ENCODE data around the gene TOR4A. TPM values are rescaled to one million over a fixed set of nuclear protein-coding genes. Genes with fewer than 3 reads are reported as not detected.

Gene TOR4A
- total and polyA plus RNA-seq, 2 donors from 2014 or later, result 4.9 to 23.8 TPM

- TF ChIP-seq CTCF (IDR thresholded peaks at IDR 0.05; ENCODE audit: borderline replicate concordance, extremely low read depth, insufficient read depth), result no peak
- Histone ChIP-seq H3K4me1 (ENCODE audit: control insufficient read depth in 2 of 3, insufficient read depth in 2 of 3, low read depth in 1 of 3, low read length in 3 of 3) (no peaks in the 10 kb centered on the region), H3K9me3 (ENCODE audit: control insufficient read depth in 2 of 3, insufficient read depth in 1 of 3, low read length in 3 of 3) (peaks cover 0 to 5% (median 3%) of the 10 kb centered on the region in 3 donors), H3K4me3 (ENCODE audit: low read length in 3 of 3) (no peak overlapping the region), H3K9ac (ENCODE audit: low read length in 3 of 3) (no peak overlapping the region), H3K36me3 (ENCODE audit: control insufficient read depth in 2 of 3, insufficient read depth in 3 of 3, low read length in 3 of 3) (peaks cover 0 to 3% (median 0%) of the 10 kb centered on the region in 3 donors), H3K27ac (ENCODE audit: low read depth in 2 of 2, low read length in 2 of 2) (no peak overlapping the region), H3K27me3 (ENCODE audit: control insufficient read depth, insufficient read depth, low read length) (peaks cover 2% of the 10 kb centered on the region)
- FAIRE-seq (no peak), DNase-seq (no peak)
- intact Hi-C loops (cut with DNase I), result no loop called here
These were observed 54.4 kb downstream of the TOR4A start for GRCh38 chr9:137331929-137332328.

Other genes starting within 250 kb of the TOR4A start
- gene ABCA2, start 249.5 kb upstream of the TOR4A start, total RNA-seq, result 72.1 TPM
- 39.2 TPM for gene ABCA2, start 249.5 kb upstream of the TOR4A start, polyA plus RNA-seq (ENCODE audit: insufficient read depth, low read depth, low replicate concordance)
- 0.60 TPM for gene FUT7, start 245.6 kb upstream of the TOR4A start, total RNA-seq
- not detected for gene FUT7, start 245.6 kb upstream of the TOR4A start, polyA plus RNA-seq (ENCODE audit: insufficient read depth, low read depth, low replicate concordance)
- 189 TPM for gene NPDC1, start 231.5 kb upstream of the TOR4A start, total RNA-seq
- 80.2 TPM for gene NPDC1, start 231.5 kb upstream of the TOR4A start, polyA plus RNA-seq (ENCODE audit: insufficient read depth, low read depth, low replicate concordance)
- gene ENTPD2, start 223.7 kb upstream of the TOR4A start, total RNA-seq, result 9.3 TPM
- 5.5 TPM for gene ENTPD2, start 223.7 kb upstream of the TOR4A start, polyA plus RNA-seq (ENCODE audit: insufficient read depth, low read depth, low replicate concordance)
- gene SAPCD2, start 207.2 kb upstream of the TOR4A start, total RNA-seq, result 2.3 TPM
- gene SAPCD2, start 207.2 kb upstream of the TOR4A start, polyA plus RNA-seq (ENCODE audit: insufficient read depth, low read depth, low replicate concordance), result 1.7 TPM
- gene UAP1L1, start 200.2 kb upstream of the TOR4A start, total RNA-seq, result 12.7 TPM
- gene UAP1L1, start 200.2 kb upstream of the TOR4A start, polyA plus RNA-seq (ENCODE audit: insufficient read depth, low read depth, low replicate concordance), result 14.4 TPM
- gene MAN1B1, start 190.7 kb upstream of the TOR4A start, total RNA-seq, result 63.2 TPM
- 57.3 TPM for gene MAN1B1, start 190.7 kb upstream of the TOR4A start, polyA plus RNA-seq (ENCODE audit: insufficient read depth, low read depth, low replicate concordance)
- gene DPP7, start 163.0 kb upstream of the TOR4A start, total RNA-seq, result 164 TPM
- gene DPP7, start 163.0 kb upstream of the TOR4A start, polyA plus RNA-seq (ENCODE audit: insufficient read depth, low read depth, low replicate concordance), result 205 TPM
- 0.47 TPM for gene GRIN1, start 138.6 kb upstream of the TOR4A start, total RNA-seq
- not detected for gene GRIN1, start 138.6 kb upstream of the TOR4A start, polyA plus RNA-seq (ENCODE audit: insufficient read depth, low read depth, low replicate concordance)
- 0.25 TPM for gene LRRC26, start 107.7 kb upstream of the TOR4A start, total RNA-seq
- gene LRRC26, start 107.7 kb upstream of the TOR4A start, polyA plus RNA-seq (ENCODE audit: insufficient read depth, low read depth, low replicate concordance), result not detected
- gene TMEM210, start 105.7 kb upstream of the TOR4A start, total RNA-seq, result not detected
- gene TMEM210, start 105.7 kb upstream of the TOR4A start, polyA plus RNA-seq (ENCODE audit: insufficient read depth, low read depth, low replicate concordance), result not detected
- 57.2 TPM for gene ANAPC2, start 89.2 kb upstream of the TOR4A start, total RNA-seq
- 19.9 TPM for gene ANAPC2, start 89.2 kb upstream of the TOR4A start, polyA plus RNA-seq (ENCODE audit: insufficient read depth, low read depth, low replicate concordance)
- 52.5 TPM for gene SSNA1, start 89.0 kb upstream of the TOR4A start, total RNA-seq
- 131 TPM for gene SSNA1, start 89.0 kb upstream of the TOR4A start, polyA plus RNA-seq (ENCODE audit: insufficient read depth, low read depth, low replicate concordance)
- 49.5 TPM for gene TPRN, start 77.0 kb upstream of the TOR4A start, total RNA-seq
- gene TPRN, start 77.0 kb upstream of the TOR4A start, polyA plus RNA-seq (ENCODE audit: insufficient read depth, low read depth, low replicate concordance), result 47.2 TPM
- gene TMEM203, start 72.1 kb upstream of the TOR4A start, total RNA-seq, result 36.3 TPM
- gene TMEM203, start 72.1 kb upstream of the TOR4A start, polyA plus RNA-seq (ENCODE audit: insufficient read depth, low read depth, low replicate concordance), result 53.5 TPM
- 17.8 TPM for gene NDOR1, start 72.0 kb upstream of the TOR4A start, total RNA-seq
- 5.9 TPM for gene NDOR1, start 72.0 kb upstream of the TOR4A start, polyA plus RNA-seq (ENCODE audit: insufficient read depth, low read depth, low replicate concordance)
- gene RNF208, start 55.5 kb upstream of the TOR4A start, total RNA-seq, result 7.0 TPM
- 22.8 TPM for gene RNF208, start 55.5 kb upstream of the TOR4A start, polyA plus RNA-seq (ENCODE audit: insufficient read depth, low read depth, low replicate concordance)
- gene CYSRT1, start 52.6 kb upstream of the TOR4A start, total RNA-seq, result 0.94 TPM
- gene CYSRT1, start 52.6 kb upstream of the TOR4A start, polyA plus RNA-seq (ENCODE audit: insufficient read depth, low read depth, low replicate concordance), result 1.3 TPM
- gene RNF224, start 50.2 kb upstream of the TOR4A start, total RNA-seq, result 0.85 TPM
- 0.80 TPM for gene RNF224, start 50.2 kb upstream of the TOR4A start, polyA plus RNA-seq (ENCODE audit: insufficient read depth, low read depth, low replicate concordance)
- gene SLC34A3, start 46.8 kb upstream of the TOR4A start, total RNA-seq, result 0.13 TPM
- 36.0 TPM for gene SLC34A3, start 46.8 kb upstream of the TOR4A start, polyA plus RNA-seq (ENCODE audit: insufficient read depth, low read depth, low replicate concordance)
- gene TUBB4B, start 36.4 kb upstream of the TOR4A start, total RNA-seq, result 258 TPM
- gene TUBB4B, start 36.4 kb upstream of the TOR4A start, polyA plus RNA-seq (ENCODE audit: insufficient read depth, low read depth, low replicate concordance), result 394 TPM
- 0.38 TPM for gene STPG3, start 26.4 kb upstream of the TOR4A start, total RNA-seq
- gene STPG3, start 26.4 kb upstream of the TOR4A start, polyA plus RNA-seq (ENCODE audit: insufficient read depth, low read depth, low replicate concordance), result not detected
- gene NELFB, start 22.4 kb upstream of the TOR4A start, total RNA-seq, result 57.3 TPM
- gene NELFB, start 22.4 kb upstream of the TOR4A start, polyA plus RNA-seq (ENCODE audit: insufficient read depth, low read depth, low replicate concordance), result 43.8 TPM
- gene NRARP, start 24.5 kb downstream of the TOR4A start, total RNA-seq, result 4.7 TPM
- 1.7 TPM for gene NRARP, start 24.5 kb downstream of the TOR4A start, polyA plus RNA-seq (ENCODE audit: insufficient read depth, low read depth, low replicate concordance)
- gene EXD3, start 145.4 kb downstream of the TOR4A start, total RNA-seq, result 44.5 TPM
- gene EXD3, start 145.4 kb downstream of the TOR4A start, polyA plus RNA-seq (ENCODE audit: insufficient read depth, low read depth, low replicate concordance), result 18.9 TPM
- 21.8 TPM for gene NOXA1, start 145.7 kb downstream of the TOR4A start, total RNA-seq
- 19.1 TPM for gene NOXA1, start 145.7 kb downstream of the TOR4A start, polyA plus RNA-seq (ENCODE audit: insufficient read depth, low read depth, low replicate concordance)
- gene ENTPD8, start 163.6 kb downstream of the TOR4A start, total RNA-seq, result 5.2 TPM
- 5.0 TPM for gene ENTPD8, start 163.6 kb downstream of the TOR4A start, polyA plus RNA-seq (ENCODE audit: insufficient read depth, low read depth, low replicate concordance)
- gene NSMF, start 181.6 kb downstream of the TOR4A start, total RNA-seq, result 49.5 TPM
- gene NSMF, start 181.6 kb downstream of the TOR4A start, polyA plus RNA-seq (ENCODE audit: insufficient read depth, low read depth, low replicate concordance), result 32.7 TPM